ENCODE results near the gene BRIP1.

BRIP1 gene

GRCh38 chr17:61635913-61636432, 227.4 kb downstream of the BRIP1 start:
- TF ChIP-seq CTCF (IDR thresholded peaks at IDR 0.05; ENCODE audit: low read depth, low read length): peak; percentile 69
- H3K4me3 ChIP-seq (ENCODE audit: low read depth, low read length): no peak overlapping the region

GRCh38 chr17:61634942-61635538, 228.3 kb downstream of the BRIP1 start:
- H3K4me3 ChIP-seq (ENCODE audit: low read depth, low read length): no peak overlapping the region
- TF ChIP-seq CTCF (IDR thresholded peaks at IDR 0.05; ENCODE audit: low read depth, low read length): no peak

GRCh38 chr17:61634011-61634539, 229.3 kb downstream of the BRIP1 start:
- H3K4me3 ChIP-seq (ENCODE audit: low read depth, low read length): no peak overlapping the region
- no peak for TF ChIP-seq CTCF (IDR thresholded peaks at IDR 0.05; ENCODE audit: low read depth, low read length)

- H3K4me3 ChIP-seq (ENCODE audit: low read depth, low read length): no peak overlapping the region
- TF ChIP-seq CTCF (IDR thresholded peaks at IDR 0.05; ENCODE audit: low read depth, low read length): no peak
These were observed 230.5 kb downstream of the BRIP1 start for GRCh38 chr17:61632826-61633225.

GRCh38 chr17:61631800-61632199, 231.5 kb downstream of the BRIP1 start:
- H3K4me3 ChIP-seq (ENCODE audit: low read depth, low read length): no peak overlapping the region
- no peak for TF ChIP-seq CTCF (IDR thresholded peaks at IDR 0.05; ENCODE audit: low read depth, low read length)

Measured in WI38 (cell line).